Measurements from ENCODE around the gene LMNA.
"Not testable (repeated sequence)": the region's sequence is repeated elsewhere in the genome, so short reads cannot be mapped to it uniquely, and the experiment has no call there.

LMNA gene

GRCh38 chr1:156114101-156114918 is at the start of gene LMNA:
TSS of gene LMNA (plus strand) at chr1:156114711. CDS start at chr1:156114919, 208 bp downstream.
- ATAC-seq (peak; percentile 91), DNase-seq (ENCODE audit: low spot score in 2 of 2) (peak; percentile 70 to 90)
- Mint-ChIP-seq H3K4me3 (peak within 1 kb of the TSS; percentile 91), H3K4me1 (peaks cover 58% of the 10 kb centered on the region), H3K36me3 (peaks cover 61% of the 10 kb centered on the region), H3K9me3 (no peaks in the 10 kb centered on the region), H3K27ac (peak within 1 kb of the TSS; percentile 94)

GRCh38 chr1:156065212-156065611 is 49.3 kb upstream of the LMNA start:
- Mint-ChIP-seq H3K4me3 (no peak overlapping the region), H3K9me3 (no peaks in the 10 kb centered on the region), H3K27ac (no peak overlapping the region), H3K4me1 (peaks cover 25% of the 10 kb centered on the region), H3K36me3 (no peaks in the 10 kb centered on the region)
- ATAC-seq, result peak; percentile 81
- no peak for DNase-seq (ENCODE audit: low spot score in 2 of 2)

DNA sequence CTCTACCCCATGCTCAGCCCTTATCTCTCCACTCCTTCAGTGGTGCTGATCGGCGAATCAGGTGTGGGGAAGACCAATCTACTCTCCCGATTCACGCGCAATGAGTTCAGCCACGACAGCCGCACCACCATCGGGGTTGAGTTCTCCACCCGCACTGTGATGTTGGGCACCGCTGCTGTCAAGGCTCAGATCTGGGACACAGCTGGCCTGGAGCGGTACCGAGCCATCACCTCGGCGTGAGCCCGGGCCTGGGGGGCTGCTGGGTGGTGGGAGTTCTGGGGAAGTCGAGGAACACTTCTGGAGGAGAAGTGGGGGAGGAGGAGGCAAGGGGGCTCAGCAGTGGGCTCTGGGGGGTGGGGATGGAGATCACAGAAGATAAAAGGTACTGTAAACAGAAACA is 48.6 kb upstream of the LMNA start:
- Mint-ChIP-seq H3K36me3 (no peaks in the 10 kb centered on the region), H3K9me3 (no peaks in the 10 kb centered on the region), H3K27ac (no peak overlapping the region), H3K4me1 (peaks cover 24% of the 10 kb centered on the region), H3K4me3 (no peak overlapping the region)
- DNase-seq (ENCODE audit: low spot score in 2 of 2) (no peak), ATAC-seq (no peak)

DNA sequence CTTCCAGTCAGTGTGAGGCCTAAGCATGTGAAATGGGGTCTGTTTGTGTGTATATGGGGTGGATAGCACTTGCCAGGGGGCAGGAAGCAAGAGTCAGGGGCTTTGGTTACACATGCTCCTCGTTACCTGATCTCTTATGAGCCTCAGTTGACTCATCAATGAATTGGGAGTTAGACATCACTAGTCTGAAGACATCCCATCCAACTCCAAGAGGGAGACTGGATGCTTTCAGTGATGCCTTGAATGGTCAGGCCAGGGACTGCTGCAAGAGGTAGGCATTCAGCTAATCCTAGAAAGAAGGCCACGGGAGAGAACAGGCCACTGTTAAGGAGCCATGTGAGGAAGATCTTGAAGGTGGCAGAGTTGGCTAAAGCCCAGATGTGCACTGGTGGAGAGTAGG is 47.2 kb upstream of the LMNA start:
- Mint-ChIP-seq H3K9me3 (no peaks in the 10 kb centered on the region), H3K27ac (no peak overlapping the region), H3K36me3 (no peaks in the 10 kb centered on the region), H3K4me1 (peaks cover 19% of the 10 kb centered on the region), H3K4me3 (no peak overlapping the region)
- DNase-seq (ENCODE audit: low spot score in 2 of 2) (no peak), ATAC-seq (no peak)

DNA sequence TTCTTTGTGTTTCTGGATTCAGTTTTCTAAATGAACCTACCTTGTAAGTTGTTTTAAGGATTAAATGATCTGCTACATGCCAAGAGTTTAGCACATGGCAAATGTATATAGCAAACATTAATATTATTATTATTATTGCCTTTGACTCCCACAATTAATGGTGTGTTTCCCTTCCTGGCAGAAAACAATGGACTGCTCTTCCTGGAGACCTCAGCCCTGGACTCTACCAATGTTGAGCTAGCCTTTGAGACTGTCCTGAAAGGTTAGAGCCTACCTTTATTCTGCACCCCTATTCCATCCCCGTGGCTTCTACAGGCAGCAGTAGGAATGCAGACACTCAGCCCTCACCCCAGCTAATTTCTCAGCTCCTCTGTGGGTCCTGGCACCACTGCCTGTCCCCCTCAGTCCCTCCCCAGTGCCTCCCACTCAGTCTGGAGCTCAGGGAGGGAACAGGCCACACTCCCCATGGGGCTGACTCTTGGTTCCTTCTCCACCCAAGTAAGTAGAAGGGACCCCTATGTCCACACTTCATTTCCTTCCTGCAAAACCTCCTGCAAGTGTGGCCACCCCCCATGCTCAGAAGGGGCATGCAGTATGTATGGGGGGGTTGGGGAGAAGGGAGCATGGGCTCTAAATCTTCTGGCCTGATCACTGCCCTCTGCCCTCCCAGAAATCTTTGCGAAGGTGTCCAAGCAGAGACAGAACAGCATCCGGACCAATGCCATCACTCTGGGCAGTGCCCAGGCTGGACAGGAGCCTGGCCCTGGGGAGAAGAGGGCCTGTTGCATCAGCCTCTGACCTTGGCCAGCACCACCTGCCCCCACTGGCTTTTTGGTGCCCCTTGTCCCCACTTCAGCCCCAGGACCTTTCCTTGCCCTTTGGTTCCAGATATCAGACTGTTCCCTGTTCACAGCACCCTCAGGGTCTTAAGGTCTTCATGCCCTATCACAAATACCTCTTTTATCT is 44.7 kb upstream of the LMNA start:
- no peak for ATAC-seq
- Mint-ChIP-seq H3K4me3 (no peak overlapping the region), H3K9me3 (no peaks in the 10 kb centered on the region), H3K36me3 (no peaks in the 10 kb centered on the region), H3K4me1 (peaks cover 16% of the 10 kb centered on the region), H3K27ac (no peak overlapping the region)
- no peak for DNase-seq (ENCODE audit: low spot score in 2 of 2)

DNA sequence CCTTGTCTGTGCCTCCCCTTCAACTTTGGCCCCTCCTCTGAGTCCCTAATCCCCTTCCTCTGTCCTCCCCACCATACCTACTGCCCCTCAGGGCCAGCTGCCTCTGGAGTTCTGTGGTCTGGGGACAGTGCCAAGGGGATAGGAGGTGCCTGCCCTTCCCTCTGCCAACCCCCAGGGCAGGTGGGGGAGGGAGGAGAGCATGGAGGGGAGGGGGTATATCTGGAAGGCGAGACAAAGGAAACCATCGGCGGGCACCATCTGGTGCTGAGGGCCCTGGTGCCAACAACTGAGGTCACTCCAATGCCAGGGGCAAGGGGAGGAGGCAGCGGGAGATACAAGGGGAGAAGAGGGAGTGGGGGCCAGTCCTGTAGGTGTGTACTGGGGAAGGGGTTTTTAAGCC is 44.0 kb upstream of the LMNA start:
- DNase-seq (ENCODE audit: low spot score in 2 of 2) (no peak), ATAC-seq (no peak)
- Mint-ChIP-seq H3K4me1 (peaks cover 8% of the 10 kb centered on the region), H3K36me3 (no peaks in the 10 kb centered on the region), H3K4me3 (no peak overlapping the region), H3K27ac (peak overlapping the region; percentile 74), H3K9me3 (no peaks in the 10 kb centered on the region)

GRCh38 chr1:156071332-156071816 is 43.1 kb upstream of the LMNA start:
- H3K27ac Mint-ChIP-seq; H3K4me3 Mint-ChIP-seq; H3K36me3 Mint-ChIP-seq; H3K9me3 Mint-ChIP-seq; ATAC-seq; H3K4me1 Mint-ChIP-seq; DNase-seq (ENCODE audit: low spot score in 2 of 2): not testable (repeated sequence)

DNA sequence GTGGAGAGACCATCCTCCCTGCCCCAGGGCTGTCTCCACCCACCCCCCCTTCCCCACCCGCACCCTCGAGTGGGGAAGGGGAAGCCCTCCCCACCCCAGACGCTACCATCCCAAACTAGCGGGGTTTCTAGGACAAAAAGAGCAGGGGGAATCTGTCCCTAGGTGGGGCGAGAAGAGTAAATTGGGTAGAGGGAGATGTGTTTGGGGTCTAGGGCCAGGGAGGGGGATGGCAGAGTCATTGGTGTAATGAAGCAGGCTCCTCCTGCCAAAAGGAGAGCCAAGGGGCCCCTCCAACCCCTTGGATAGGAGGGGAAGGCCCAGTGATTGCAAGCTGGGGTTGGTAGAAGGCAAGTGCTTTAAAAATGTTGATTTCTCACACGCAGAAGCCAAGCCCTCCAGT is 42.3 kb upstream of the LMNA start:
- Mint-ChIP-seq H3K27ac (peak overlapping the region; percentile 67), H3K4me3 (no peak overlapping the region), H3K4me1 (no peaks in the 10 kb centered on the region), H3K36me3 (no peaks in the 10 kb centered on the region), H3K9me3 (no peaks in the 10 kb centered on the region)
- no peak for DNase-seq (ENCODE audit: low spot score in 2 of 2)
- no peak for ATAC-seq

DNA sequence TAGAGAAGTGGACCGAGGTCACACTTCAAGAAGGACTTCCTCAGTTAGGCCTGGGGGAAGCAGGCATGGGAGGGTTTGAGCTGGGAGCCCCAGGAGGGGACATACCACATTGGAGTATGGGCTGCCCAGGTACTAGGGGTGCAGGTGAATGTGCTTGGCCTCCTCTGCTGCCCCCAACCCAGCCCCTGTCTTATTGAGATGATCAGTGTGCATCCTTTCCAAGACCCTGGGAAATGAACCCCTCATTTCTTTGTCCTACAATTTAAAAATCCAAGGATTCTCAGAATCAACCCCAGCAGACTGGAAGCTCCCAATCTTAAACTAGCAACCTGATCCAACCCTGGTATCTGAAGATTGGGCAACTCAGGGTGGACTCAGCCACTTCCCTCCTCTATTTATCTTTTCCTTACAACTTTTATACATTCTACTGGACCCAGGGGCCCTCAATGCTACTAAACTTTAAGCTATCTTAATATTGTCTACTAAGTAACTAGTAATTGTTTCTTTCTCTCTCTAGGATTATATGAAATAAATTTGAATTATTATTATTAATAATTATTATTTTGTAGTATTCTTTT is 41.3 kb upstream of the LMNA start:
- no peak for ATAC-seq
- H3K4me3 Mint-ChIP-seq, result no peak overlapping the region
- H3K4me1 Mint-ChIP-seq, result no peaks in the 10 kb centered on the region
- peak overlapping the region; percentile 67 for H3K27ac Mint-ChIP-seq
- no peak for DNase-seq (ENCODE audit: low spot score in 2 of 2)
- no peaks in the 10 kb centered on the region for H3K9me3 Mint-ChIP-seq
- no peaks in the 10 kb centered on the region for H3K36me3 Mint-ChIP-seq

- Mint-ChIP-seq H3K4me3 (no peak overlapping the region), H3K27ac (no peak overlapping the region), H3K9me3 (no peaks in the 10 kb centered on the region), H3K36me3 (no peaks in the 10 kb centered on the region), H3K4me1 (peaks cover 2% of the 10 kb centered on the region)
- no peak for ATAC-seq
- no peak for DNase-seq (ENCODE audit: low spot score in 2 of 2)
Measured at GRCh38 chr1:156073740-156074139, 40.8 kb upstream of the LMNA start.

- H3K9me3 Mint-ChIP-seq, result no peaks in the 10 kb centered on the region
- H3K36me3 Mint-ChIP-seq, result no peaks in the 10 kb centered on the region
- H3K27ac Mint-ChIP-seq, result no peak overlapping the region
- DNase-seq (ENCODE audit: low spot score in 2 of 2), result no peak
- no peak overlapping the region for H3K4me3 Mint-ChIP-seq
- peaks cover 5% of the 10 kb centered on the region for H3K4me1 Mint-ChIP-seq
- ATAC-seq, result no peak
Measured at GRCh38 chr1:156074661-156075060, 39.9 kb upstream of the LMNA start.

- ATAC-seq, result no peak
- peak overlapping the region; percentile 22 for H3K4me3 Mint-ChIP-seq
- no peak overlapping the region for H3K27ac Mint-ChIP-seq
- H3K36me3 Mint-ChIP-seq, result no peaks in the 10 kb centered on the region
- peaks cover 5% of the 10 kb centered on the region for H3K4me1 Mint-ChIP-seq
- H3K9me3 Mint-ChIP-seq, result no peaks in the 10 kb centered on the region
- no peak for DNase-seq (ENCODE audit: low spot score in 2 of 2)
Measured at GRCh38 chr1:156075162-156075561, 39.3 kb upstream of the LMNA start.

- Mint-ChIP-seq H3K27ac (no peak overlapping the region), H3K36me3 (no peaks in the 10 kb centered on the region), H3K4me1 (peaks cover 6% of the 10 kb centered on the region), H3K9me3 (no peaks in the 10 kb centered on the region), H3K4me3 (peak overlapping the region; percentile 22)
- ATAC-seq, result no peak
- no peak for DNase-seq (ENCODE audit: low spot score in 2 of 2)
Measured at GRCh38 chr1:156075775-156076204, 38.7 kb upstream of the LMNA start.

DNA sequence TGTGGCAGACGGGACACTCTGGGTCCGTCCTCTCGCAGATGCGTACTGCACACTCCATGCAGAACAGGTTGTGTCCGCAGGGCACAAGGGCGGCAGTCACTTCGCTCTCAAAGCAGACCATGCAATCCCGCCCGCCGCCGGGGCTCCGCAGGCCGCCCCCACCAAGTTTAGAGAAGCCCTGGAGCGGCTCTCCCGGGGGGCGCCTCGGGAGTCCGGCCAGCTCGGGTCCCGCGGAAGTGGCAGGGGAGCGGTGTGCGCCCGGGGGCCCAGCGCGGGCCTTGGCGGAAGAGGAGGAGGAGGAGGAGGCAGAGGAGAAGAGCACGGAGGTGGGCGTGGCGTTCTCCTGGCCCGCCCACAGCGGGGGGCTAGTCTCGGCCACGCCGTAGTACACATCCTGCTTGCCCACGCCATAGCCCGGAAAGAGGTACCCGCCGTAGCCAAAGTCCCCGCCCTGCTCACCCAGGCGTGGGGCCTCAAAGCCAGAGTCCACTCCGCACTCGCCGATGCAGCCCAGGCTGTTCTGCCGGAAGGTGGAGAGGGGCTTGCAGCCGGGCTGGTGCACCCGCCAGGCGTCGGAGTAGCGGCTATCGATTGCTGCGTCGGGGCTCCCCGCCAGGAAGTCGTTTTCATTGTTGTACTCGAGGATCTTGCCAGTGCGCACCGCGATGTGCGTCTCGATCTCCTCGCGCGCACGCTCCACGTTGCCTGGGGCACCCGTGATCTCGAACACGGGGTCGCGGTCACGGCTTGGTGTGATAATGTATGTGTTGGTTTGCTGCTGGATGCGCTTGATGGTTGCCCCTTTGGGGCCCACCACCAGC is 37.7 kb upstream of the LMNA start:
- peak; percentile 34 for ATAC-seq
- DNase-seq (ENCODE audit: low spot score in 2 of 2), result no peak

GRCh38 chr1:156077430-156077760 is 37.1 kb upstream of the LMNA start:
- H3K4me1 Mint-ChIP-seq, result peaks cover 12% of the 10 kb centered on the region
- H3K27ac Mint-ChIP-seq, result no peak overlapping the region
- ATAC-seq (no peak), DNase-seq (ENCODE audit: low spot score in 2 of 2) (no peak)
- H3K4me3 Mint-ChIP-seq, result no peak overlapping the region
- H3K36me3 Mint-ChIP-seq, result no peaks in the 10 kb centered on the region
- H3K9me3 Mint-ChIP-seq, result no peaks in the 10 kb centered on the region

More for the DNA sequence above, 37.7 kb upstream of the LMNA start:
- Mint-ChIP-seq H3K9me3 (no peaks in the 10 kb centered on the region), H3K27ac (no peak overlapping the region), H3K4me3 (peak overlapping the region; percentile 22), H3K36me3 (no peaks in the 10 kb centered on the region), H3K4me1 (peaks cover 12% of the 10 kb centered on the region)

All from stimulated activated effector memory CD8-positive, alpha-beta T cell treated with anti-CD3 and anti-CD28 coated beads, Interleukin-12 subunit alpha, Interleukin-12 subunit beta, amount 100 ng/mL, for 72 hours (primary cell).